Neuronal stem cell (in vitro differentiated cells): ENCODE measurements around the gene C1QTNF9B.
"Not testable (repeated sequence)": the region's sequence is repeated elsewhere in the genome, so short reads cannot be mapped to it uniquely, and the experiment has no call there.

Experiments used
- DNase-seq: peaks from one replicate; pipeline ENCODE4 v3.0.0-alpha.2; 2013; ENCODE audit warnings: low spot score
- H2AFZ ChIP-seq: one replicate; pipeline ENCODE4 v1.6.1; 2013; ENCODE audit warnings: mild to moderate bottlenecking, low read length, inconsistent platforms
- H2AK5ac ChIP-seq: 2 replicates; pipeline ENCODE4 v1.6.1; 2013; ENCODE audit warnings: low read depth, mild to moderate bottlenecking, inconsistent platforms, low read length, moderate library complexity, mixed read lengths
- H2BK120ac ChIP-seq: 2 replicates; pipeline ENCODE4 v1.6.1; 2013; ENCODE audit warnings: low read depth, mild to moderate bottlenecking, inconsistent platforms, low read length, moderate library complexity, mixed read lengths
- H2BK12ac ChIP-seq: one replicate; pipeline ENCODE4 v1.6.1; 2013; ENCODE audit warnings: low read length, inconsistent platforms
- H2BK15ac ChIP-seq: 2 replicates; pipeline ENCODE4 v1.6.1; 2013; ENCODE audit warnings: mild to moderate bottlenecking, low read length, inconsistent platforms, mixed read lengths
- H2BK5ac ChIP-seq: one replicate; pipeline ENCODE4 v1.6.1; 2013; ENCODE audit warnings: inconsistent platforms, mild to moderate bottlenecking, low read length, moderate library complexity
- H3K14ac ChIP-seq: one replicate; pipeline ENCODE4 v1.6.1; 2013; ENCODE audit warnings: low read length, inconsistent platforms
- H3K18ac ChIP-seq: 2 replicates; pipeline ENCODE4 v1.6.1; 2013; ENCODE audit warnings: low read length, inconsistent platforms
- H3K23ac ChIP-seq: 2 replicates; pipeline ENCODE4 v1.6.1; 2013; ENCODE audit warnings: low read depth, mild to moderate bottlenecking, mixed read lengths, low read length, inconsistent platforms; ENCODE audit not compliant: poor library complexity
- H3K27ac ChIP-seq: replicated peaks from 3 replicates; pipeline ENCODE4 v1.5.1; 2013; ENCODE audit warnings: low read length, inconsistent platforms
- H3K27me3 ChIP-seq, 3 experiments: 2 replicates each; pipeline ENCODE4 v1.6.1; 2013; ENCODE audit warnings: low read length in 3 of 3, mild to moderate bottlenecking in 2 of 3, inconsistent platforms in 1 of 3, low read depth in 1 of 3, mixed read lengths in 1 of 3, moderate library complexity in 1 of 3; ENCODE audit not compliant: control insufficient read depth in 3 of 3, insufficient read depth in 3 of 3
- H3K36me3 ChIP-seq, 2 donors: replicated peaks in 1 of 2; 2 replicates each; pipeline ENCODE4 v1.6.1; 2013; ENCODE audit warnings: low read length in 2 of 2; ENCODE audit not compliant: control insufficient read depth in 2 of 2, insufficient read depth in 2 of 2
- H3K4ac ChIP-seq: 2 replicates; pipeline ENCODE4 v1.6.1; 2013; ENCODE audit warnings: inconsistent platforms, mild to moderate bottlenecking, low read length, moderate library complexity
- H3K4me1 ChIP-seq, 2 donors: 1 replicate in 1 of 2; 2 replicates in 1 of 2; pipeline ENCODE4 v1.6.1; 2013; ENCODE audit warnings: low read length in 2 of 2, low read depth in 1 of 2; ENCODE audit not compliant: control insufficient read depth in 2 of 2, insufficient read depth in 1 of 2
- H3K4me2 ChIP-seq: one replicate; pipeline ENCODE4 v1.6.1; 2013; ENCODE audit warnings: mild to moderate bottlenecking, low read length, inconsistent platforms; ENCODE audit not compliant: insufficient read depth, poor library complexity, severe bottlenecking
- H3K4me3 ChIP-seq, 2 donors: 2 replicates each; pipeline ENCODE4 v1.5.1; 2013; ENCODE audit warnings: low read length in 2 of 2, mild to moderate bottlenecking in 2 of 2, inconsistent platforms in 1 of 2, moderate library complexity in 1 of 2
- H3K79me1 ChIP-seq: one replicate; pipeline ENCODE4 v1.6.1; 2013; ENCODE audit warnings: low read depth, mild to moderate bottlenecking, inconsistent platforms, low read length, moderate library complexity
- H3K9ac ChIP-seq: one replicate; pipeline ENCODE4 v1.6.1; 2013; ENCODE audit warnings: mild to moderate bottlenecking, low read depth, low read length, inconsistent platforms; ENCODE audit not compliant: poor library complexity
- H3K9me3 ChIP-seq, 2 donors: replicated peaks in 1 of 2; 2 replicates each; pipeline versions ENCODE3 to v1.6.1; 2013; ENCODE audit warnings: low read length in 2 of 2, mild to moderate bottlenecking in 2 of 2, inconsistent platforms in 1 of 2, low read depth in 1 of 2, mixed read lengths in 1 of 2, moderate library complexity in 1 of 2; ENCODE audit not compliant: control insufficient read depth in 2 of 2, insufficient read depth in 1 of 2
- H4K8ac ChIP-seq: one replicate; pipeline ENCODE4 v1.6.1; 2013; ENCODE audit warnings: low read depth, mild to moderate bottlenecking, inconsistent platforms, low read length, moderate library complexity
- H4K91ac ChIP-seq: one replicate; pipeline ENCODE4 v1.6.1; 2013; ENCODE audit warnings: low read length, low read depth, mild to moderate bottlenecking, inconsistent platforms; ENCODE audit not compliant: poor library complexity
- WGBS, 2 donors: extraction: QIAGEN DNeasy Blood & Tissue Kit; methylation state at CpG; one replicate each; pipeline ENCODE4 v1.1.7; 2013; ENCODE audit warnings: missing lambda C conversion rate in 2 of 2, mixed read lengths in 1 of 2; ENCODE audit not compliant: insufficient read length in 2 of 2, insufficient replicate concordance in 1 of 2; ENCODE audit errors: extremely low coverage in 2 of 2; 5-methylcytosine and 5-hydroxymethylcytosine counted together

The C1QTNF9B gene

GRCh38 chr13:23941211-23941610 lies 43.9 kb upstream of the C1QTNF9B start:
- no peak overlapping the region for H2AFZ ChIP-seq

GRCh38 chr13:23939666-23940065 lies 42.4 kb upstream of the C1QTNF9B start:
- not testable (repeated sequence) for H4K8ac ChIP-seq, H3K27me3 ChIP-seq, H3K4me2 ChIP-seq, H2BK120ac ChIP-seq, H2BK5ac ChIP-seq, H3K79me1 ChIP-seq, H3K9me3 ChIP-seq, H3K23ac ChIP-seq, H2AFZ ChIP-seq, DNase-seq, H3K14ac ChIP-seq, H2AK5ac ChIP-seq, H3K4me3 ChIP-seq, H3K36me3 ChIP-seq, H2BK12ac ChIP-seq, H3K4ac ChIP-seq, H3K4me1 ChIP-seq, H4K91ac ChIP-seq, H3K27ac ChIP-seq, H2BK15ac ChIP-seq, H3K9ac ChIP-seq, H3K18ac ChIP-seq
- WGBS, 2 donors: no CpG with 5 or more reads among the region's 3 CpGs

More at GRCh38 chr13:23941211-23941610, 43.9 kb upstream of the C1QTNF9B start:
- Histone ChIP-seq H3K36me3 (no peaks in the 10 kb centered on the region), H2BK5ac (no peak overlapping the region), H3K27me3 (no peaks in the 10 kb centered on the region), H3K79me1 (no peaks in the 10 kb centered on the region), H2AK5ac (no peak overlapping the region), H4K91ac (no peak overlapping the region), H3K23ac (no peak overlapping the region), H3K27ac (no peak overlapping the region), H3K4ac (no peak overlapping the region), H2BK12ac (no peak overlapping the region), H3K4me1 (peaks cover 0 to 2% of the 10 kb centered on the region in 2 donors), H3K4me2 (no peak overlapping the region), H4K8ac (no peak overlapping the region), H3K18ac (no peak overlapping the region), H2BK15ac (no peak overlapping the region), H3K4me3 (no peak overlapping the region), H2BK120ac (no peak overlapping the region), H3K9ac (no peak overlapping the region), H3K9me3 (peaks cover 0 to 10% of the 10 kb centered on the region in 2 donors), H3K14ac (no peak overlapping the region)
- WGBS, 2 donors: no CpG with 5 or more reads among the region's 3 CpGs
- no peak for DNase-seq

GRCh38 chr13:23934520-23934919 lies 37.2 kb upstream of the C1QTNF9B start:
- no peak overlapping the region for H4K91ac ChIP-seq
- no peak overlapping the region for H3K23ac ChIP-seq
- no peak overlapping the region for H2AFZ ChIP-seq
- H3K4me2 ChIP-seq: no peak overlapping the region
- H4K8ac ChIP-seq: no peak overlapping the region
- H2AK5ac ChIP-seq: no peak overlapping the region
- H3K4ac ChIP-seq: no peak overlapping the region
- no CpG with 5 or more reads among the region's 2 CpGs for WGBS, 2 donors
- no peak overlapping the region for H3K4me3 ChIP-seq
- no peak overlapping the region for H3K9ac ChIP-seq
- no peak overlapping the region for H3K18ac ChIP-seq
- H2BK120ac ChIP-seq: no peak overlapping the region
- no peak overlapping the region for H2BK15ac ChIP-seq
- H2BK12ac ChIP-seq: no peak overlapping the region
- no peak overlapping the region for H3K14ac ChIP-seq
- no peaks in the 10 kb centered on the region for H3K36me3 ChIP-seq
- H3K79me1 ChIP-seq: no peaks in the 10 kb centered on the region
- H3K27ac ChIP-seq: no peak overlapping the region
- no peak for DNase-seq
- peaks cover 0 to 10% of the 10 kb centered on the region in 2 donors for H3K9me3 ChIP-seq
- no peaks in the 10 kb centered on the region for H3K4me1 ChIP-seq
- H3K27me3 ChIP-seq: no peaks in the 10 kb centered on the region
- no peak overlapping the region for H2BK5ac ChIP-seq

DNA sequence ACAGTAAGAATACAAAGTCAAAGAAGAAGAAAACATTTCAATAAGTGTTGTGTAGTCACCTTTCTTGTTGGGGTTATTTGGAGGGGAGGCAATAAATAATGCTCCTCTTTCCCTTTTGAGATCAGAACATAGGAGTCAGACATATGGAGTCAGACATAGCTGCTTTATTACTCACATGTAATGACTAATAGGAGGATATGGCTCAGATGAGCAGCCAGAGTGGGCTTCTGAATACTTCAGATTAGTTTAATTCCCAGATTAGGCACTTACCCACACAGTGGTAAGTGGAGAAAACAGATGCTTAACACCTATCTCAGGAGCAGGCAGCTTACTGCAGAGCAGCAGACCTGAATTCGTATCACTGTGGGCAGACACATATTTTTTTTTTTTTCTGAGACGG lies 31.7 kb upstream of the C1QTNF9B start:
- H3K27ac ChIP-seq: no peak overlapping the region
- H3K14ac ChIP-seq: no peak overlapping the region
- H3K18ac ChIP-seq: no peak overlapping the region
- no peaks in the 10 kb centered on the region for H3K4me1 ChIP-seq
- H2BK15ac ChIP-seq: no peak overlapping the region
- no peak overlapping the region for H2BK12ac ChIP-seq
- no peaks in the 10 kb centered on the region for H3K9me3 ChIP-seq
- no peak overlapping the region for H3K4me2 ChIP-seq
- no peak overlapping the region for H2BK120ac ChIP-seq
- no peak overlapping the region for H4K91ac ChIP-seq
- H2AK5ac ChIP-seq: no peak overlapping the region
- no peak for DNase-seq
- no peak overlapping the region for H3K23ac ChIP-seq
- no peak overlapping the region for H3K4me3 ChIP-seq
- no CpG with 5 or more reads among the region's 2 CpGs for WGBS, 2 donors
- H2BK5ac ChIP-seq: no peak overlapping the region
- H3K4ac ChIP-seq: no peak overlapping the region
- H3K79me1 ChIP-seq: no peaks in the 10 kb centered on the region
- H3K9ac ChIP-seq: no peak overlapping the region
- H3K27me3 ChIP-seq: no peaks in the 10 kb centered on the region
- H2AFZ ChIP-seq: no peak overlapping the region
- H3K36me3 ChIP-seq: no peaks in the 10 kb centered on the region
- H4K8ac ChIP-seq: no peak overlapping the region
